ENCODE measurements around the gene RERG.

RERG gene

GRCh38 chr12:15074351-15074750 lies 146.9 kb downstream of the RERG start:
- no peak overlapping the region for H3K4me3 ChIP-seq (ENCODE audit: low read depth, low read length)
- CTCF ChIA-PET = no interaction called here
- TF ChIP-seq, protein P1, sequence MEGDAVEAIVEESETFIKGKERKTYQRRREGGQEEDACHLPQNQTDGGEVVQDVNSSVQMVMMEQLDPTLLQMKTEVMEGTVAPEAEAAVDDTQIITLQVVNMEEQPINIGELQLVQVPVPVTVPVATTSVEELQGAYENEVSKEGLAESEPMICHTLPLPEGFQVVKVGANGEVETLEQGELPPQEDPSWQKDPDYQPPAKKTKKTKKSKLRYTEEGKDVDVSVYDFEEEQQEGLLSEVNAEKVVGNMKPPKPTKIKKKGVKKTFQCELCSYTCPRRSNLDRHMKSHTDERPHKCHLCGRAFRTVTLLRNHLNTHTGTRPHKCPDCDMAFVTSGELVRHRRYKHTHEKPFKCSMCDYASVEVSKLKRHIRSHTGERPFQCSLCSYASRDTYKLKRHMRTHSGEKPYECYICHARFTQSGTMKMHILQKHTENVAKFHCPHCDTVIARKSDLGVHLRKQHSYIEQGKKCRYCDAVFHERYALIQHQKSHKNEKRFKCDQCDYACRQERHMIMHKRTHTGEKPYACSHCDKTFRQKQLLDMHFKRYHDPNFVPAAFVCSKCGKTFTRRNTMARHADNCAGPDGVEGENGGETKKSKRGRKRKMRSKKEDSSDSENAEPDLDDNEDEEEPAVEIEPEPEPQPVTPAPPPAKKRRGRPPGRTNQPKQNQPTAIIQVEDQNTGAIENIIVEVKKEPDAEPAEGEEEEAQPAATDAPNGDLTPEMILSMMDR (IDR thresholded peaks at IDR 0.05; ENCODE audit: insufficient read depth, low read length, missing control alignments) = no peak
- POLR2A ChIA-PET = no interaction called here
- DNase-seq (ENCODE audit: low read depth, low spot score) = no peak

GRCh38 chr12:15059123-15059522 lies 162.1 kb downstream of the RERG start:
- TF ChIP-seq, protein P1 (IDR thresholded peaks at IDR 0.05; ENCODE audit: insufficient read depth, low read length, missing control alignments) = no peak
- DNase-seq (ENCODE audit: low read depth, low spot score) = no peak
- no peak overlapping the region for H3K4me3 ChIP-seq (ENCODE audit: low read depth, low read length)
- ChIA-PET POLR2A (no interaction called here), CTCF (no interaction called here)

All from AG04449 (cell line).